Measurements from ENCODE around the gene UNC45A.
"Not testable (repeated sequence)": the region's sequence is repeated elsewhere in the genome, so short reads cannot be mapped to it uniquely, and the experiment has no call there.

Gene UNC45A

GRCh38 chr15:90934949-90935751 lies at the start of gene UNC45A:
Gene UNC45A, plus strand, starts transcription at chr15:90935285. Its CDS starts 40 bp downstream, at chr15:90935325.
- DNase-seq: peak; percentile 59

GRCh38 chr15:90885432-90886290 lies 49.4 kb upstream of the UNC45A start:
- peak; percentile 8 for DNase-seq

- no peak for DNase-seq
Observed at GRCh38 chr15:90886291-90886614, 48.8 kb upstream of the UNC45A start.

- DNase-seq: no peak
Observed at GRCh38 chr15:90887037-90887481, 48.0 kb upstream of the UNC45A start.

GRCh38 chr15:90889313-90889730 lies 45.8 kb upstream of the UNC45A start:
- no peak for DNase-seq

- no peak for DNase-seq
Observed at GRCh38 chr15:90889736-90890456, 45.2 kb upstream of the UNC45A start.

GRCh38 chr15:90890839-90891238 lies 44.2 kb upstream of the UNC45A start:
- DNase-seq: no peak

- DNase-seq: no peak
Observed at GRCh38 chr15:90891346-90891949, 43.6 kb upstream of the UNC45A start.

GRCh38 chr15:90892023-90892422 lies 43.1 kb upstream of the UNC45A start:
- no peak for DNase-seq

GRCh38 chr15:90892498-90893174 lies 42.4 kb upstream of the UNC45A start:
- no peak for DNase-seq

GRCh38 chr15:90893175-90894090 lies 41.7 kb upstream of the UNC45A start:
- DNase-seq: no peak

- no peak for DNase-seq
Observed at GRCh38 chr15:90895571-90896117, 39.4 kb upstream of the UNC45A start.

- DNase-seq: not testable (repeated sequence)
Observed at GRCh38 chr15:90897131-90897655, 37.9 kb upstream of the UNC45A start.

- no peak for DNase-seq
Observed at GRCh38 chr15:90901175-90902039, 33.7 kb upstream of the UNC45A start.

- DNase-seq: peak; percentile 17
Observed at GRCh38 chr15:90902040-90902839, 32.8 kb upstream of the UNC45A start.

GRCh38 chr15:90902840-90903732 lies 32.0 kb upstream of the UNC45A start, which contains the start of gene MAN2A2:
Gene MAN2A2, plus strand, starts transcription at chr15:90903302. Its CDS starts 906 bp downstream, at chr15:90904208.
- no peak for DNase-seq
